Sigmoid colon (tissue), 7 donors: ENCODE data around the gene NDUFS8. TPM values are rescaled to one million over a fixed set of nuclear protein-coding genes. Genes with fewer than 3 reads are reported as not detected.

Experiments
- DNase-seq: peaks from one replicate; pipeline ENCODE4 v3.0.0-alpha.2; 2019
- H3K27ac ChIP-seq, 4 donors: fragments of 200-600 bp; sonication (generic); one replicate each; pipeline ENCODE4 v1.5.1; 2016 to 2019; ENCODE audit warnings: mild to moderate bottlenecking in 1 of 4
- H3K27me3 ChIP-seq, 3 donors: fragments of 200-600 bp; sonication (generic); one replicate each; pipeline ENCODE4 v1.5.1; 2019; ENCODE audit warnings: mild to moderate bottlenecking in 1 of 3
- H3K36me3 ChIP-seq, 4 donors: fragments of 200-600 bp; sonication (generic); one replicate each; pipeline ENCODE4 v1.5.1; 2016 to 2019
- H3K4me1 ChIP-seq, 4 donors: fragments of 200-600 bp; sonication (generic); one replicate each; pipeline ENCODE4 v1.5.1; 2017 to 2019
- H3K4me3 ChIP-seq, 4 donors: fragments of 200-600 bp; sonication (generic); one replicate each; pipeline ENCODE4 v1.5.1; 2017 to 2019; ENCODE audit warnings: mild to moderate bottlenecking in 2 of 4, moderate library complexity in 1 of 4
- H3K9me3 ChIP-seq, 4 donors: fragments of 200-600 bp in 3 of 4; sonication (generic) in 3 of 4; one replicate each; pipeline versions ENCODE4 v1.5.1 to v1.6.1; 2013 to 2019
- EP300 ChIP-seq, 4 donors: sonication (generic); formaldehyde crosslinking; IDR thresholded peaks; one replicate each; pipeline ENCODE4 v1.6.1; 2017; ENCODE audit warnings: antibody characterized with exemption in 4 of 4
- POLR2A ChIP-seq, 2 donors: fragments of 450-650 bp; IDR thresholded peaks; one replicate each; pipeline ENCODE4 v1.6.1; 2016; ENCODE audit warnings: antibody characterized with exemption in 2 of 2, mild to moderate bottlenecking in 2 of 2, moderate library complexity in 2 of 2
- POLR2AphosphoS5 ChIP-seq, 4 donors: sonication (generic); formaldehyde crosslinking; IDR thresholded peaks; one replicate each; pipeline ENCODE4 v1.6.1; 2017; ENCODE audit warnings: antibody characterized with exemption in 4 of 4
- WGBS, 2 donors: extraction: QIAGEN DNeasy Blood & Tissue Kit; methylation state at CpG; one replicate each; pipeline ENCODE4 v1.1.7; 2013; 5-methylcytosine and 5-hydroxymethylcytosine counted together
- intact Hi-C: fragments of 100-400 bp; cut with DNase I; formaldehyde crosslinking; loops from one replicate; pipeline ENCODE4 v1.15.1; 2023
- polyA plus RNA-seq, 3 donors: library from polyadenylated mRNA; stranded (reverse); fragments of 200-250 nt; gene quantifications; one replicate each; pipeline ENCODE4 v1.2.3, GENCODE V29; 2013
- total RNA-seq, 4 donors: library from RNA; depleted of rRNA; stranded (reverse); fragments of >200 nt; gene quantifications; one replicate each; pipeline ENCODE4 v1.1.0, GENCODE V29; 2016
- TF ChIP-seq, protein P1 (sequence below), 4 experiments: fragments of 450-650 bp in 3 of 4; fragments of 200-600 bp in 1 of 4; IDR thresholded peaks; one replicate each; pipeline ENCODE4 v1.5.1; 2016 to 2019; ENCODE audit warnings: antibody characterized with exemption in 4 of 4, mild to moderate bottlenecking in 3 of 4, moderate library complexity in 2 of 4
- donor health status: healthy with polysubstance abuse.
- donor health status: Bipolar disorder and iron deficiency.
- donor health status: healthy.

The NDUFS8 gene
- total and polyA plus RNA-seq, 7 donors, result 149 to 255 (median 174) TPM

DNA sequence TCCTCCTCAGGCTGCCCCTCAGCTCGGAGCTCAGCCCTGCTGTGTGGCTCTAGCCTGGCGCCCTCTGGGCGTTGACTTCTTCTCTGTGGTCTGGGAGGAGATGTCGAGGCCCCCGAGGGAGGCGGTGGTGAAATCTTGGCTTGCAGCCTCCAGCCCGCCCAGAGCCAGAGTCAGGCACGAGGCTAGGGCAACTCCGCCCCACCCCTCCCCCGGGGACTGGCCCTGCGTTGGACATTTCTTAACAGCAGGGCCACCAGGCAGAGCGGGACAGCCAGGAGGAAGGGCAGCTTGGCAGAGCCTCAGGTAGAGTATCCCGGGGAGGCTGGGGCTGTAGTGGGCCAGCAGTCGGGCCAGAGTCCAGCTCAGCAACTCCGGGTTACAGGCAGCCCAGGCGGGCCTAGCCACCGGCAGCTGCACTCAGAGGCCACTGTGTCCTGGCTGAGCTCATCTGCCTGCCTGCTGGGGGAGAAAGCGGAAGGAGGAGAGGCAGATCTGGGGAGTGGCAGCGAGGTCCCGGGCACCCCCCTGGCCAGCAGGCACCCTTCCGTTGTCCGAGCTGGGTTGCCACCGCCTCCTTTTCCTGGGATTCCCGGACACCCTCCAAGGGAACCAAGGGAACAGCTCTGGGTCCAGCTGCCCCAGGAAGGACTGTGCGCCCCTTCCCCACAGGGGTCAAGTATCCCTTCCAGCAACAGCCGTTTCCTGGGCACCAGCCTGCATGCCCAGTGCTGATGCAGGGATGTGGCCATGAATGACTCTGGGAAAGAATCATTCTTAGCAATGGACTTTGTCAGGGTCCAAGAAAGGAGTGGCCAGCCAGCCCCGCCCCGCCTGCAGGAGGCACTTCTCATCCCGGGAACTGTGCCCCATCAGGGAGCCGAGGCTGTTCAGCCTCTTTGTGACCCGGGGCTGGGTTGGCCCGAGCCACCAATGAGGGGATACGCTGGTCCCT is 20.1 kb upstream of the NDUFS8 start, which contains the start of gene ALDH3B1:
ALDH3B1 (plus strand) TSS at position 238 of the 952 bp plus-strand sequence. CDS start 4,971 bp downstream, outside the sequence.
- intact Hi-C loops, result loop anchor here (2.0 kb wide), 2 partner anchors 20 to 28 kb away; partner anchors contain the start of genes NDUFS8 and TCIRG1
- no peaks in the 10 kb centered on the region for H3K27me3 ChIP-seq
- peak; percentile 96 for DNase-seq
- no peaks in the 10 kb centered on the region for H3K36me3 ChIP-seq
- 6 to 31% methylated on average over 33 of the region's 33 CpGs for WGBS, 2 donors
- H3K4me1 ChIP-seq, result peaks cover 0 to 67% (median 54%) of the 10 kb centered on the region in 4 donors
- H3K9me3 ChIP-seq, result no peaks in the 10 kb centered on the region
- TF ChIP-seq, protein P1, sequence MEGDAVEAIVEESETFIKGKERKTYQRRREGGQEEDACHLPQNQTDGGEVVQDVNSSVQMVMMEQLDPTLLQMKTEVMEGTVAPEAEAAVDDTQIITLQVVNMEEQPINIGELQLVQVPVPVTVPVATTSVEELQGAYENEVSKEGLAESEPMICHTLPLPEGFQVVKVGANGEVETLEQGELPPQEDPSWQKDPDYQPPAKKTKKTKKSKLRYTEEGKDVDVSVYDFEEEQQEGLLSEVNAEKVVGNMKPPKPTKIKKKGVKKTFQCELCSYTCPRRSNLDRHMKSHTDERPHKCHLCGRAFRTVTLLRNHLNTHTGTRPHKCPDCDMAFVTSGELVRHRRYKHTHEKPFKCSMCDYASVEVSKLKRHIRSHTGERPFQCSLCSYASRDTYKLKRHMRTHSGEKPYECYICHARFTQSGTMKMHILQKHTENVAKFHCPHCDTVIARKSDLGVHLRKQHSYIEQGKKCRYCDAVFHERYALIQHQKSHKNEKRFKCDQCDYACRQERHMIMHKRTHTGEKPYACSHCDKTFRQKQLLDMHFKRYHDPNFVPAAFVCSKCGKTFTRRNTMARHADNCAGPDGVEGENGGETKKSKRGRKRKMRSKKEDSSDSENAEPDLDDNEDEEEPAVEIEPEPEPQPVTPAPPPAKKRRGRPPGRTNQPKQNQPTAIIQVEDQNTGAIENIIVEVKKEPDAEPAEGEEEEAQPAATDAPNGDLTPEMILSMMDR (IDR thresholded peaks at IDR 0.05), result no peak
- TF ChIP-seq EP300 (IDR thresholded peaks at IDR 0.05), result no peak
- TF ChIP-seq POLR2AphosphoS5 (IDR thresholded peaks at IDR 0.05), result peak; percentile 61 to 80 (median 72)
- peak; percentile 15 to 38 for TF ChIP-seq POLR2A (IDR thresholded peaks at IDR 0.05)
- peak within 1 kb of the TSS; percentile 87 to 93 (median 90) for H3K27ac ChIP-seq
- H3K4me3 ChIP-seq, result peak within 1 kb of the TSS; percentile 19 to 50 (median 41)

DNA sequence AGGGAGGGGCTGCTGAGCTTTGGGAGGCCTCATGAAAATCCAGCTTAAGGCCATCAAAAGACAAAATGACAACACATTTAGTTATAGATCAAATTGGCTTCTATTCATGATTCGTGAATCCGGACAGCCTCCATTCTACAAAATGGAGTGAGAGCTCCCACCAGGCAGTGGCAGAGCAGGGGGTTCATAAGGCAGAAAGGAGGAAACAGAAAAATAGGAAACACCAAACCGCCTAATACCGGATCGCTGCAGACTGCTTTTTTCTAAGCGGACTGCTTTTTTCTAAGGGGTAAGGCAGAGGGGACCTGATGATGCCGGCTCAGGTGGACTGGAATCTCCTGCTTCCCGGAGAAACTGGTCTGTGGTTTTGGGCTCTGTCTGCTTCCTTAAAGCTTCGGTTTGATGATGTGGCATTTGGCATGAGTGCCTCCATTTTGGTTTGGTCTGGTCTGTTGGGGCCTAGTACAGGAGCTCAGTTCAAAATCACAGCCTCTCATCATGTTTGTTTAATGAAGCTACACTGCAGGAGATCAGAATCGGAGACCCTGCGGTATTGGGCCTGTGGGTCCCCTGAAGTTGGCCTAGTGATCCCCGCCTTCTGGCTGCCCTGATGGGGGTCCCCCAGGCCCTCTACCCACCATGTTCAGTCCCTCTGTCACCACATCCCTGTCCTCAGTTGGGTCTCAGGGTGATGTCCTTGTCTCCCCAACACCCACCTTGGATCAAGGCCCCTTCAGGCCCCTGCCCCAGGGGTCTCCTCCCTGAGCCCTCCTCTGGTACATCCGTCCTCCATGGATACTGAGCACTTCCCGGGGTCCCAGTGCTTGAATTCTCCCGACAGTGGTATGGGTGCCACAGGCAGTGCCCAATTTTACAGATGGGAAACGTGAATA is 19.2 kb upstream of the NDUFS8 start:
- intact Hi-C loops, result loop anchor here (2.0 kb wide), 2 partner anchors 20 to 28 kb away; partner anchors contain the start of genes NDUFS8 and TCIRG1
- no peaks in the 10 kb centered on the region for H3K27me3 ChIP-seq
- H3K36me3 ChIP-seq, result no peaks in the 10 kb centered on the region
- DNase-seq, result no peak
- WGBS, 2 donors, result 70 to 75% methylated on average over 16 of the region's 16 CpGs
- TF ChIP-seq, protein P1 (IDR thresholded peaks at IDR 0.05), result no peak
- TF ChIP-seq POLR2AphosphoS5 (IDR thresholded peaks at IDR 0.05) (no peak), POLR2A (IDR thresholded peaks at IDR 0.05) (no peak), EP300 (IDR thresholded peaks at IDR 0.05) (no peak)
- peak overlapping the region; percentile 19 to 50 (median 41) for H3K4me3 ChIP-seq
- no peaks in the 10 kb centered on the region for H3K9me3 ChIP-seq
- H3K27ac ChIP-seq, result peak overlapping the region; percentile 87 to 93 (median 90)
- peaks cover 0 to 67% (median 54%) of the 10 kb centered on the region in 4 donors for H3K4me1 ChIP-seq

DNA sequence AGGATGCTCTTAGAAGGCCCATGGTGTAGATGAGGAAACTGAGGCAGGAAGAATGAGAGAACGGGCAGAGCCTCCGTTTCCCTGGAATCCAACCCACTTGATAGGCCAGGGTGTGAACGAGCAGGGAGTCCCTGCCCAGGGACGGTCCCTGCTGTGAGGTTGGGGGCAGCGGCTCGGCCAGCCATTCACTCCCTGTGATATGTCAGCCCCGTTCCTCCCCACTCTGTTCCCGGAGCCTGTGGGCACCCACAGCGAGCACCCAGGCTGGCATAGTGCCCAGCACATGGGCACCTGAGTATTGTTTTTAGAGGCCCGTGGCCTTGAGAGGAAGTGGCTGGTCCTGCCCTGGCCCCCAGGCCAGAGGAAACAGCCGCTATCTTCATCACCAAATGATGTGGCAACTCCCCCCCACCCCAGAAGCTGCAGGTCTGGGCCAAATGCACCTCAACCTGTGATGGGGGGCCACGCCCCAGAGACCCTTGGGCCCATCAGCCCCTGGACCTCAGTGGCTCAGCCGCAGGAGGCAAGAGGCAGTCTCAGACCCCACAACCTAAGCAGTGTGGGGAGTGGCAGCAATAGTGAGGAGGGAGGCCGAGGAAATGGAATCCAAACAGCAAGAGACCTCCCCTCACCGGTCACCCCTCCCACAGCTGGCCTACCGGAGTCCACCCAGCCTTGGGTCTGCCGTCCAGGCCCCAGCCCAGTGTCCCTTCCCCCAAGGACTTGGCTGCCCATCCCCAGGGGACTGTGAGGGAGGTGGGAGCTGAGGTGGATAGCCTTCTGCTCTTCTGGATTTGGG is 18.2 kb upstream of the NDUFS8 start:
- Histone ChIP-seq H3K27ac (peak overlapping the region; percentile 52 to 93 (median 89)), H3K36me3 (no peaks in the 10 kb centered on the region), H3K4me3 (no peak overlapping the region), H3K27me3 (no peaks in the 10 kb centered on the region), H3K4me1 (peaks cover 0 to 67% (median 57%) of the 10 kb centered on the region in 4 donors), H3K9me3 (no peaks in the 10 kb centered on the region)
- WGBS, 2 donors, result 83 to 84% methylated on average over 17 of the region's 17 CpGs
- DNase-seq, result no peak
- intact Hi-C loops, result no loop called here
- TF ChIP-seq POLR2A (IDR thresholded peaks at IDR 0.05) (no peak), EP300 (IDR thresholded peaks at IDR 0.05) (no peak), POLR2AphosphoS5 (IDR thresholded peaks at IDR 0.05) (no peak)
- TF ChIP-seq, protein P1 (IDR thresholded peaks at IDR 0.05), result no peak
